T-helper 17 cell (primary cell): ENCODE results near the gene PACS2. TPM values are rescaled to one million over a fixed set of nuclear protein-coding genes. Genes with fewer than 3 reads are reported as not detected.

Experiments
- ATAC-seq: fragments of 150-1000 bp; cut with Tn5 transposase; 2 replicates; pipeline ENCODE4 v1.10.0; 2021; ENCODE audit warnings: mild to moderate bottlenecking, moderate library complexity
- DNase-seq, 3 donors: peaks; one replicate each; pipeline versions ENCODE4 v3.0.0 to v3.0.0-alpha.2; 2020 to 2021
- H3K9me3 ChIP-seq: one replicate; pipeline ENCODE4 v1.7.0; 2013; ENCODE audit warnings: low read length, mild to moderate bottlenecking; ENCODE audit not compliant: control insufficient read depth, poor library complexity, severe bottlenecking
- H3K27ac Mint-ChIP-seq: one replicate; pipeline ENCODE4 v1.8.0; 2022; ENCODE audit warnings: mild to moderate bottlenecking, moderate library complexity, mixed read lengths
- H3K27me3 Mint-ChIP-seq: one replicate; pipeline ENCODE4 v1.8.0; 2022; ENCODE audit warnings: mixed read lengths
- H3K36me3 Mint-ChIP-seq: one replicate; pipeline ENCODE4 v1.8.0; 2022; ENCODE audit warnings: low read depth, mixed read lengths
- H3K4me1 Mint-ChIP-seq: one replicate; pipeline ENCODE4 v1.8.0; 2022; ENCODE audit warnings: mild to moderate bottlenecking, mixed read lengths
- H3K4me3 Mint-ChIP-seq: one replicate; pipeline ENCODE4 v1.8.0; 2022; ENCODE audit warnings: mild to moderate bottlenecking, moderate library complexity, mixed read lengths
- total RNA-seq, 4 donors: library from RNA in 2 of 4; stranded (reverse) in 2 of 4; gene quantifications; one replicate each; pipeline ENCODE4 v1.2.3 and lab custom pipeline; 2022 to 2026

PACS2 gene
- total RNA-seq, 2 donors from 2014 or later = 56.0 to 64.9 TPM

DNA sequence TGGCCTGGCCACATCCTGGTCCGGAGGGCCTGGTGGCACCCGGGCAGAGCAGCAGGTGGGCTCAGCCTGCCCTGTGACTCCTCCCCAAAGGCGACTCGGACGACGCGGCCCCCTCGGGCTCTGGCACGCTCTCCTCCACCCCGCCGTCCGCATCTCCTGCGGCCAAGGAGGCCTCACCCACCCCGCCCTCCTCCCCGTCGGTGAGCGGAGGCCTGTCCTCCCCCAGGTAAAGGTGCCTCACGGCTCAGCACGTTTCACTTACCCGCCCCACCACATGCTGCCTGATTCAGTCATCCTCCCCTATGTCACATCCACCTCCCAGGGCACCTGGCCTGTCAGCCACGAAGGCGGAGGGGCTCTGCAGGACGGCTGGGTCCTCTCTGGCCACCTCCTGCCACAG lies 77.0 kb downstream of the PACS2 start:
- H3K9me3 ChIP-seq = no peaks in the 10 kb centered on the region
- Mint-ChIP-seq H3K27me3 (no peaks in the 10 kb centered on the region), H3K27ac (no peak overlapping the region), H3K4me1 (peaks cover 5% of the 10 kb centered on the region), H3K4me3 (no peak overlapping the region), H3K36me3 (no peaks in the 10 kb centered on the region)
- DNase-seq (no peak), ATAC-seq (no peak)

DNA sequence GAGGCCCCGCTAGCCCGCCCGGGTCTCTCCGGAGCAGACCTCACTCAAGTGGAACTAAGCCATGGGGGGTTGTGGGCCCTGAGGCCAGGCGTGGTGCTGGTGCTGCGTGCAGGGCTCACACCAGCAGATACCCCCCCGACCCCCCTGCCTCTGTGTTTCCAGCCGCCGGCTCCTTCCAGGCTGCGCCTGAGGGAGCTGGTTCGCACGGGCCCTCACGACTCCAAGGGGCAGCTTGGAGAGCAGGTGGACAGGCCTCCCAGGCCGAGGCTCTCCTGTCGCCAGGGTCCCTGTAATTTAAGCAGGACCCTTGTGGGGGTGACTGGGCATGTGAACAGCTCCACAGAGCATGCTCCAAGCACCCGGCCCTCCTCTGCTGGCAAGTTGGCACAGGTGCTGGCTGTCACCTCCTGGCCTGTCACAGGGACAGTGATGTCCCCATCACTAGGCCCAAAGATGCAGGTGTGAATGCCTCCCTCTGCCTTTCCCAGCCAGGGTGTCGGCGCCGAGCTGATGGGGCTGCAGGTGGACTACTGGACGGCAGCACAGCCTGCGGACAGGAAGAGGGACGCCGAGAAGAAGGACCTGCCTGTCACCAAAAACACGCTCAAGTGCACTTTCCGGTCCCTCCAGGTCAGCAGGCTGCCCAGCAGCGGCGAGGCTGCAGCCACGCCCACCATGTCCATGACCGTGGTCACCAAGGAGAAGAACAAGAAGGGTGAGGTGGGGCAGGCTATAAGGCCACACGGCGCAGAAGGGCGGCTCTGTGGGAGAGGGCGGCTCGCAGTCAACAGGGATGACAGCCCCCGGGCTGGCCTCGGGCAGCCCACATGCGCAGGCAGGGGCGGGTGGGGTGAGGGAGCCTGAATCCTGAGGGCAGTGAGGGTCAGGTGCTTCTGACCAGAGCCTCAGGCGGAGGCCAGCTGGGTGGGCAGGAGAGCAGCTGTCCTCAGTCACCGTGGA lies 77.9 kb downstream of the PACS2 start:
- Mint-ChIP-seq H3K27me3 (no peaks in the 10 kb centered on the region), H3K27ac (no peak overlapping the region), H3K4me1 (peaks cover 5% of the 10 kb centered on the region), H3K36me3 (no peaks in the 10 kb centered on the region), H3K4me3 (no peak overlapping the region)
- H3K9me3 ChIP-seq = no peaks in the 10 kb centered on the region
- no peak for ATAC-seq
- no peak for DNase-seq

DNA sequence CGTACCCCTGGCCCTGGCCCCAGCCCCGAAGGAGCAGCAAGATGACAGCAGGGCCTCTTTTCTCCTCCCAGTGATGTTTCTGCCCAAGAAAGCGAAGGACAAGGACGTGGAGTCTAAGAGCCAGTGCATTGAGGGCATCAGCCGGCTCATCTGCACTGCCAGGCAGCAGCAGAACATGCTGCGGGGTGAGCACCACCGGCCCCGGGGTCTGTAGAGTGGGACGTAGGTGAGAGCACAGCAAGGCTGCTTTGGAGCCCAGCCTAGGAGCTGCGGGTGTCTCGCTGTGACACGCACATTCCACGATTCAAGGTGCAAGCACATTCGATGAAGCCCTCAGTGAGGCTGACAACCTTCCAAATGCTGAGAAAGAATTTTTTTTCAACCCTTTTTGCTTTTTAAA lies 78.6 kb downstream of the PACS2 start:
- H3K36me3 Mint-ChIP-seq = no peaks in the 10 kb centered on the region
- DNase-seq = no peak
- no peaks in the 10 kb centered on the region for H3K9me3 ChIP-seq
- H3K4me3 Mint-ChIP-seq = no peak overlapping the region
- peaks cover 5% of the 10 kb centered on the region for H3K4me1 Mint-ChIP-seq
- H3K27me3 Mint-ChIP-seq = no peaks in the 10 kb centered on the region
- H3K27ac Mint-ChIP-seq = no peak overlapping the region
- no peak for ATAC-seq

DNA sequence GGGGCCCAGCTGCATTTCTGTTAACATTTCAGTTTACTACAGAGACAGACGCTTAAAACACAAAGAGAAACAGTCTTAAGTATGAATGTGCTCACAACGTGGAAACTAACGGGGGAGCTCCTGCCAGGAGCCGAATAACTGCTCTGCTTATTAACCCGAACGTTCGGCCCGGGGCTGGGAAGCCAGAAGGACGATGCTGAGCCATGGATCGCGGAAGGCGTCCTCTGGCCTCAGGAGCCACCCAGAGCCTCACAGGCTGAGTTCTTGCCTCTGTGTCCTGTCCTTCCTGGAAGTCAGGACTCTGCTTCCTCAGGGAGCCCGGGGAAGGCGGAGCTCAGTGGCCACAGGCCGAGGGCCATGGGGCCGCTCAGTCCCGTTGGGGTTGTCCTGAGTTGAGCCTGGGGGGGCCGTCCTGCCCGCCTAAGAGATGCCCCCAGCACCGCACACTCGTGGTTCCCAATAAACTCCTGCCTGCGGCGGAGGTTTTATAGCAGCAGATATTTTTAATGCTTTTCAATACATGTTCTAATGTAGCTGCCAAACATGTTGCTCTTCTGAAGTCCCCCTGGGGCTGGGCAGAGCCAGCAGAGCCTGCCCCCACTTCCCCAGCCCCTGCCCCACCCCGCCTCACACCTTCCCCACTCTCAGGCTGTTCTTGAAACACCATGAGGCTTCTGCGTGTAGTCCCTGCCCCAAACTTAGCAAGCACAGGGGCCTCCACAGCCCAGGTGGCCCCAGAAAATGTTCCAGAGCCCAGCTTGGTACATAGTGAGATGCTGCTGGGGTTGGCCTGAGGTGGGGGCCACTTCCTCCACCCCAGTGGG lies 80.4 kb downstream of the PACS2 start:
- Mint-ChIP-seq H3K4me3 (no peak overlapping the region), H3K4me1 (peaks cover 2% of the 10 kb centered on the region), H3K36me3 (no peaks in the 10 kb centered on the region), H3K27me3 (no peaks in the 10 kb centered on the region), H3K27ac (no peak overlapping the region)
- ATAC-seq = no peak
- H3K9me3 ChIP-seq = no peaks in the 10 kb centered on the region
- DNase-seq = no peak

DNA sequence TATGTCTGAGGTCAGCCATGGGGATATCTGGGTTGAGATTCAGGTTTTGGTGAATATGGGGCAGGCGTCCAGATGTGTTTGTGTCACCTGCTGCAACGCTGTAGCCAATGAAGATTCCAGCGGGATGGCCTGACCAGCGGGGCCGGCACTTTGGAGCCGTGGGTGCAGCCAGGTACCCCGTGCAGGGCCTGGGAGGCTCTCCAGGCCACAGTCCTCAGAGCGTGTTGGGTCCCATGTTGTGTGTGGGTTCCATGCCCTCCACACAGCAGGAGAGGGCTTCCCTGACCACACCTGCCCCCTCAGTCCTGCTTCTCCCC lies 80.9 kb downstream of the PACS2 start:
- Mint-ChIP-seq H3K36me3 (peaks cover 3% of the 10 kb centered on the region), H3K4me1 (no peaks in the 10 kb centered on the region), H3K4me3 (no peak overlapping the region), H3K27ac (no peak overlapping the region), H3K27me3 (no peaks in the 10 kb centered on the region)
- DNase-seq (no peak), ATAC-seq (no peak)
- no peaks in the 10 kb centered on the region for H3K9me3 ChIP-seq

DNA sequence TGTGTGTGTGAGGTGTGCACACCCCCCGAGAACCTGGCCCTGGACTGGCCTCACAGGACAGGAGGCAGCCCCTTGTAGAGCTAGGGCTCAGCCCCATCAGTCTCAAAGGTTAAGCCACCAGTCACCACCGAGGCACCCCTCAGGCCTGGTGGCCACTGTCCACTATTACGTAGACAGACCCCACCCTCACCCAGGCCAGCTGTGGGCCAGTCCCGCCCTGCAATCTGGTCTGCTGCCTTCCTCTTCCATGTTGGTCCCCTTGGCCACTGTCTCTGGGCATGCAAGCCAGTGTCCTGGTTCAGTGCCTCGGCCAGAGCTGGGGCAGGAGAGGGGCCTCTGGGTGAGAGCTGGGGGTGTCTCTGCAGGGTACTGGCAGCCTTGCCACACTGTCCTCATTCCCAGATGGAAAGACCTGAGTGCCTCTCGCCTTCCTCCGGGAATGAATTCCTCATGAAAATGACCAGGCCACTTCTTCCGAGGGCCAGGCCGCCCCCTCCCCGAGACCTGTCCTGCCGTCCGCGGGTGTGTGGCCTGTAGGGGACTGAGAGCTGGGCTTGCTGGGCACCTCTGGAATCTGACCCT lies 82.9 kb downstream of the PACS2 start:
- H3K4me3 Mint-ChIP-seq = peak overlapping the region; percentile 83
- H3K27ac Mint-ChIP-seq = peak overlapping the region; percentile 51
- peaks cover 4% of the 10 kb centered on the region for H3K36me3 Mint-ChIP-seq
- ATAC-seq = no peak
- no peak for DNase-seq
- no peaks in the 10 kb centered on the region for H3K9me3 ChIP-seq
- no peaks in the 10 kb centered on the region for H3K27me3 Mint-ChIP-seq
- H3K4me1 Mint-ChIP-seq = no peaks in the 10 kb centered on the region

DNA sequence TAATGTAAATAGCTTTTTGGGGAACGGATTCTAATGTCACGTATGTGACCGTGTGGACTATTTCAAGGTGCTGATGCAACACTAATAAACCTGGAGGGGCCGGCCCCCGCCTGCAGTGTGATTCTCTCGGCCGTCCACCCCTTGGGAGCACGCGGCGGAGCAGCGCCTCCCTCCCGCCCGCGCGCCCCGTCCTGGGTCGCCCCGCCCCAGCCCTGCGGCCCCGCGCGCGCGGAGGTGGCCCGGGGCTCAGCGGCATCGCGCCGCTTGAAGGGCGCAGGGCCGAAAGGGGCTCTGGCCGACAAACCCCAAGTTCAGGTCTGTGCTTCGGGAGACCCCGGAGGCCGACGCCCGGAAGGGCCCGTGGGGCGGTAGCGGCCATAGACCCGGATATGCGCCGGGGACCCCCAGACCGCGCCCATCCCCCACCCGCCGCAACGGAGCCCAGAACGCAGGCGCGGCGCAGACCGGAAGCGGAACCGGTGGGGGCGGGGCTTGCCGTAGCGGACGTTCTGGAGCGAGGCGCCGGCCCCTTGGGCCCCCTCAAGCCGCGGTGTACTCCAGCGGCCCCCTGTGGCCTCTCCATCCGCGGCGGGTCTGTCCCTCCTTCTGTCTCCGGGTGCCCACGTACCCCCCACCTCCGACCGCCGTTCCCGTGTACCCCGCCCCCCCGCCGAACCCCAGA lies 83.6 kb downstream of the PACS2 start, which contains the start of gene TEX22:
Gene TEX22, plus strand, starts transcription at position 495 of the 682 bp plus-strand sequence. CDS start 803 bp downstream, outside the sequence.
- DNase-seq (peak; percentile 75 to 84 (median 81)), ATAC-seq (peak; percentile 90)
- Mint-ChIP-seq H3K4me1 (no peaks in the 10 kb centered on the region), H3K36me3 (peaks cover 4% of the 10 kb centered on the region), H3K27ac (peak within 1 kb of the TSS; percentile 51), H3K27me3 (no peaks in the 10 kb centered on the region), H3K4me3 (peak within 1 kb of the TSS; percentile 86)
- H3K9me3 ChIP-seq = no peaks in the 10 kb centered on the region

DNA sequence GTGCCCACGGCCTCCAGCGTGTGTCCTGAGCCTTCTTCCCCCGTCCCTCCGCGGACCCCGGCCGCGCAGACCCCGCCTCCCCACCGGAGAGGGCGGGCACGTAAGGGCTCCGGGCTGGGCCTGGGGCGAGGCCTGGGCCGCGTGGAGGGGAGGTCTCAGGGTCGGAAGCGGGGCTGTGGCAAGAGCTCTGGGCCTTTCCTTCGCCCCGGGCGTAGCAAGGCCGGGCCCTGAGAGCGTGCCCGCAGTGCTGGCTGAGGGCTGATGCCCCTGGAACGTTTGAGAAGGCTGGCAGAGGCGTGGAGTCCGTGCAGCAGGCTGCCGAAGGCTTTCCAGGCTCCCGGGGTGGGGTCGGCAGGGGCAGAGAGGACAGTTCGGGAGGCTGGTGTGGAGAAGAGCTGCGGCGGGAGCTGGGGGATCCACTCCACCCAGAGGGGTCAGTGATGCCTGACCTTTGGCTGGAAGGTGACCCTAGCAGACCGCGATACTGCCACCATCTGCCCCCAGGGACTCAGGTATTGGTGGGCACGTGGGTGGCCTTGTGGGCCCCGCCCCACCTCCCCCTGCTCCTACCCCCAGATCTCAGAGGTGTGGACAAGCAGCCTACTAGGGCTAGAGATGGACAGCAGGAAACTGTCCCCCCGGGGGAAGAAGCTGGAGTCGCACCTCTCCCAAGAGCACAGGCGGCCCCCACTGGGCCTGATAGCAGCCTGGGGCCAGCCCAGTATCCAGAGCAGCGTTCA lies 84.3 kb downstream of the PACS2 start:
- H3K36me3 Mint-ChIP-seq = peaks cover 4% of the 10 kb centered on the region
- H3K4me1 Mint-ChIP-seq = no peaks in the 10 kb centered on the region
- DNase-seq (peak in 1 of 3 donors; percentile 30), ATAC-seq (peak; percentile 39)
- peak overlapping the region; percentile 86 for H3K4me3 Mint-ChIP-seq
- H3K27me3 Mint-ChIP-seq = no peaks in the 10 kb centered on the region
- no peaks in the 10 kb centered on the region for H3K9me3 ChIP-seq
- peak overlapping the region; percentile 41 for H3K27ac Mint-ChIP-seq

DNA sequence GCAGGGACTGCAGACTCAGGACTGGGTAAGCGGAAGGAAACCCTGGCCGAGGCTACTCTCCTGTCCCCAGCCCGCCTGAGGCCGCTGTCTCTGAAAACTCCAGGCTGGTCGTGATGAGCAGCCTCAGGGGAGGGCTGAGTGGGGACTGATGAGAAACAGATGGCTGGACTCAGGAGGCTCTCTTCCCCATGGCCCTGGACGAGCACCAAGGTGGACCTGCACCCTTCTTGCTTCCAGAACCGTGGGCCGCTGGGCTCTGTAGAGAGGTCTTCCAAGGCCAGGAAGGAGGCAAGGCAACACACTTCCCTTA lies 84.9 kb downstream of the PACS2 start:
- Mint-ChIP-seq H3K4me1 (no peaks in the 10 kb centered on the region), H3K27me3 (no peaks in the 10 kb centered on the region), H3K36me3 (peaks cover 4% of the 10 kb centered on the region), H3K27ac (no peak overlapping the region), H3K4me3 (peak overlapping the region; percentile 86)
- ATAC-seq (no peak), DNase-seq (no peak)
- no peaks in the 10 kb centered on the region for H3K9me3 ChIP-seq

DNA sequence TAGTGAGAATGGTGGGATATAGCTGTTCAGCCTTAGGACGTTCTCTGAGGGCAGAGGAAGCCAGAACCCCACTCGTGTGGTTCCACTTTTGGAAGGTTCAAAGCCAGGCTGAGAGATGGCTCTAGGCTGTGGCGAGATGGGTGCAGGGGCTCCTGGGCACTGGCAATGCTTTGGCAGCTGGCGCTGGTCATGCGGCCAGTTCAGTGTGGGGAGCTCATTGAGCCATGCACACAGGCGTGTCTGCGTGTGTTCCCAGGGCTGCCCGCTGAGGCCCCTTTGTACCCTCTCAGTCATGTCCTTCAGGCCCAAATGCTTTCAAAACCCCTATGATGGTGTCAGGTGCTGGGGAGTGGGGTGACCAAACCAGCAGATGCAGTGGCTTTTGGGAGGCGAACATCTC lies 85.5 kb downstream of the PACS2 start:
- Mint-ChIP-seq H3K27me3 (no peaks in the 10 kb centered on the region), H3K4me3 (no peak overlapping the region), H3K27ac (no peak overlapping the region), H3K36me3 (peaks cover 4% of the 10 kb centered on the region), H3K4me1 (no peaks in the 10 kb centered on the region)
- no peak for DNase-seq
- H3K9me3 ChIP-seq = no peaks in the 10 kb centered on the region
- ATAC-seq = no peak

DNA sequence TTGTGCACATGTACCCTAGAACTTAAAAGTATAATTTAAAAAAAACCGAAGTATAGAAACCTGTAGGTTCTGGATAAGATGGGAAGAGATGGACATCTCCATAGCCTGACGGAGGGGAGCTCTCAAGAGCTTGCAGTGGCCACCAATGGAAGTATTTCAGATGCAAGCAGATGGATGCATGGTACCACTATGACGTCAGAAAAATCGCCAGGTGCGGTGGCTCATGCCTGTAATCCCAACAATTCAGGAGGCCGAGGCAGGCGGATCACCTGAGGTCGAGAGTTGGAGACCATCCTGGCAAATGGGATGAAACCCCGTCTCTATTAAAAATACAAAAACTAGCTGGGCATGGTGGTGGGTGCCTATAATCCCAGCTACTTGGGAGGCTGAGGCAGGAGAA lies 87.2 kb downstream of the PACS2 start:
- H3K27me3 Mint-ChIP-seq = no peaks in the 10 kb centered on the region
- no peak for DNase-seq
- H3K27ac Mint-ChIP-seq = no peak overlapping the region

DNA sequence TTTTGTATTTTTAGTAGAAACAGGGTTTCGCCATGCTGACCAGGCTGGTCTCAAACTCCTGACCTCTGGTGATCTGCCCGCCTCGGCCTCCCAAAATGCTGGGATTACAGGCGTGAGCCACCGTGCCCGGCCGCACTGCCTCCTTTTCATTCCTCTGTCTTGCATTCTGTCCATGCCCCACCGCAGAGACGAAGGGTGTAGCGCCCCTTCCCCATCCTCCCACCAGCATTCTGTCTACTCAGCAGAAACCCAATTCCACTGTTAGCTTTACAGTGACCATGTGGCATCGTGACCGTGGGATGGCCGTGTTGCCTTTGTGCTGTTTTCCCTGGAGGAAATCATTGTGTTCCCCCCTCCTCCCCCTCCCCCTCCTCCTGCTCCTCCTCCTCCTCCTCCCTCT lies 94.0 kb downstream of the PACS2 start:
- Mint-ChIP-seq H3K27ac (no peak overlapping the region), H3K4me3 (no peak overlapping the region), H3K36me3 (peaks cover 3% of the 10 kb centered on the region), H3K4me1 (no peaks in the 10 kb centered on the region), H3K27me3 (peaks cover 17% of the 10 kb centered on the region)
- no peaks in the 10 kb centered on the region for H3K9me3 ChIP-seq
- ATAC-seq (no peak), DNase-seq (no peak)

More for the DNA sequence above, 87.2 kb downstream of the PACS2 start:
- Mint-ChIP-seq H3K36me3 (peaks cover 4% of the 10 kb centered on the region), H3K4me3 (no peak overlapping the region), H3K4me1 (no peaks in the 10 kb centered on the region)
- no peaks in the 10 kb centered on the region for H3K9me3 ChIP-seq
- ATAC-seq = no peak
